Measurements from ENCODE around the gene PHLPP2. TPM values are rescaled to one million over a fixed set of nuclear protein-coding genes. Genes with fewer than 3 reads are reported as not detected.

Gene PHLPP2
- total and polyA plus RNA-seq, 10 of the 15 experiments (the other 5 are each of a cell fraction or from before 2014, with no cell fraction given) = 1.0 to 13.2 (median 7.0) TPM

- ChIA-PET POLR2A (no interaction called here), SMC1A (ENCODE audit: uncharacterized antibody, unreplicated experiment) (no interaction called here), RAD21 (ENCODE audit: unreplicated experiment) (no interaction called here), CTCF (interaction anchor here (0.8 kb wide), 1 partner anchor 32 kb away, joined by 3 read pairs; no protein-coding TSS in a partner anchor)
- FAIRE-seq (no peak), DNase-seq (ENCODE audit: low read depth, low spot score) (no peak), ATAC-seq (no peak)
- intact Hi-C loops (cut with micrococcal nuclease; ENCODE audit: unreplicated experiment) = loop anchor here (10.0 kb wide), 2 partner anchors 65 to 275 kb away; no protein-coding TSS in a partner anchor
- H3K9ac ChIP-seq (ENCODE audit: control insufficient read depth, insufficient read depth, low read length) = no peak overlapping the region
- peaks cover 0 to 3% of the 10 kb centered on the region in 2 experiments; a peak in 1 of 4 replicates for H3K36me3 ChIP-seq (ENCODE audit: control insufficient read depth in 2 of 2, insufficient read depth in 2 of 2, low read length in 1 of 2)
- 60% methylated on average over 1 of the region's 1 CpG for WGBS (ENCODE audit: insufficient coverage, insufficient replicate concordance, low lambda C conversion rate, missing lambda C conversion rate)
- no peak overlapping the region for H3K4me3 ChIP-seq
- TF ChIP-seq HCFC1 (IDR thresholded peaks at IDR 0.05; ENCODE audit: low read length) (no peak), ELK1 (IDR thresholded peaks at IDR 0.05; ENCODE audit: low read depth, low read length) (no peak), RAD21 (IDR thresholded peaks at IDR 0.05; ENCODE audit: insufficient read depth, low read depth, low read length) (no peak), EGR1 (IDR thresholded peaks at IDR 0.05; ENCODE audit: borderline replicate concordance in 1 of 2, low read depth in 2 of 2, low read length in 2 of 2) (no peak), CHD1 (IDR thresholded peaks at IDR 0.05; ENCODE audit: low read depth, low read length) (no peak), PML (IDR thresholded peaks at IDR 0.05; ENCODE audit: low read length) (no peak), CHD4 (IDR thresholded peaks at IDR 0.05) (no peak), EED (IDR thresholded peaks at IDR 0.05; ENCODE audit: low read depth) (no peak), MXI1 (IDR thresholded peaks at IDR 0.05; ENCODE audit: low read depth, low read length) (no peak), JUNB (IDR thresholded peaks at IDR 0.05) (no peak), MTA2 (IDR thresholded peaks at IDR 0.05; ENCODE audit: low read depth) (no peak), NFYB (IDR thresholded peaks at IDR 0.05; ENCODE audit: insufficient read depth, low read depth, low read length) (no peak), POLR2AphosphoS5 (IDR thresholded peaks at IDR 0.05; ENCODE audit: low read length) (no peak), YBX1 (IDR thresholded peaks at IDR 0.05) (no peak), SIN3A (IDR thresholded peaks at IDR 0.05; ENCODE audit: low read depth, low read length) (no peak)
- TF ChIP-seq, protein P1, sequence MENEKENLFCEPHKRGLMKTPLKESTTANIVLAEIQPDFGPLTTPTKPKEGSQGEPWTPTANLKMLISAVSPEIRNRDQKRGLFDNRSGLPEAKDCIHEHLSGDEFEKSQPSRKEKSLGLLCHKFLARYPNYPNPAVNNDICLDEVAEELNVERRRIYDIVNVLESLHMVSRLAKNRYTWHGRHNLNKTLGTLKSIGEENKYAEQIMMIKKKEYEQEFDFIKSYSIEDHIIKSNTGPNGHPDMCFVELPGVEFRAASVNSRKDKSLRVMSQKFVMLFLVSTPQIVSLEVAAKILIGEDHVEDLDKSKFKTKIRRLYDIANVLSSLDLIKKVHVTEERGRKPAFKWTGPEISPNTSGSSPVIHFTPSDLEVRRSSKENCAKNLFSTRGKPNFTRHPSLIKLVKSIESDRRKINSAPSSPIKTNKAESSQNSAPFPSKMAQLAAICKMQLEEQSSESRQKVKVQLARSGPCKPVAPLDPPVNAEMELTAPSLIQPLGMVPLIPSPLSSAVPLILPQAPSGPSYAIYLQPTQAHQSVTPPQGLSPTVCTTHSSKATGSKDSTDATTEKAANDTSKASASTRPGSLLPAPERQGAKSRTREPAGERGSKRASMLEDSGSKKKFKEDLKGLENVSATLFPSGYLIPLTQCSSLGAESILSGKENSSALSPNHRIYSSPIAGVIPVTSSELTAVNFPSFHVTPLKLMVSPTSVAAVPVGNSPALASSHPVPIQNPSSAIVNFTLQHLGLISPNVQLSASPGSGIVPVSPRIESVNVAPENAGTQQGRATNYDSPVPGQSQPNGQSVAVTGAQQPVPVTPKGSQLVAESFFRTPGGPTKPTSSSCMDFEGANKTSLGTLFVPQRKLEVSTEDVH (IDR thresholded peaks at IDR 0.05; ENCODE audit: low read depth, partially characterized antibody) = no peak
- TF ChIP-seq, protein P2, sequence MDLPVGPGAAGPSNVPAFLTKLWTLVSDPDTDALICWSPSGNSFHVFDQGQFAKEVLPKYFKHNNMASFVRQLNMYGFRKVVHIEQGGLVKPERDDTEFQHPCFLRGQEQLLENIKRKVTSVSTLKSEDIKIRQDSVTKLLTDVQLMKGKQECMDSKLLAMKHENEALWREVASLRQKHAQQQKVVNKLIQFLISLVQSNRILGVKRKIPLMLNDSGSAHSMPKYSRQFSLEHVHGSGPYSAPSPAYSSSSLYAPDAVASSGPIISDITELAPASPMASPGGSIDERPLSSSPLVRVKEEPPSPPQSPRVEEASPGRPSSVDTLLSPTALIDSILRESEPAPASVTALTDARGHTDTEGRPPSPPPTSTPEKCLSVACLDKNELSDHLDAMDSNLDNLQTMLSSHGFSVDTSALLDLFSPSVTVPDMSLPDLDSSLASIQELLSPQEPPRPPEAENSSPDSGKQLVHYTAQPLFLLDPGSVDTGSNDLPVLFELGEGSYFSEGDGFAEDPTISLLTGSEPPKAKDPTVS (IDR thresholded peaks at IDR 0.05; ENCODE audit: low read depth, low read length) = no peak
- no peak overlapping the region for H3K27ac ChIP-seq (ENCODE audit: control insufficient read depth, insufficient read depth)
- no peaks in the 10 kb centered on the region for H3K4me1 ChIP-seq (ENCODE audit: control insufficient read depth, insufficient read depth, low read length)
- no peaks in the 10 kb centered on the region for H4K20me1 ChIP-seq (ENCODE audit: control insufficient read depth, insufficient read depth)
- H3K79me2 ChIP-seq (ENCODE audit: control insufficient read depth, insufficient read depth, low read length) = no peaks in the 10 kb centered on the region
- in situ Hi-C loops (cut with MboI) = no loop called here
- no peak overlapping the region for H3K4me2 ChIP-seq (ENCODE audit: control insufficient read depth, insufficient read depth)
- H3K9me3 ChIP-seq (replicated peaks; ENCODE audit: control insufficient read depth, insufficient read depth, low read length) = no peaks in the 10 kb centered on the region
- no peak overlapping the region for H2AFZ ChIP-seq (ENCODE audit: control insufficient read depth, low read depth, low read length)
- no TSS peak for BruUV-seq (replicated peaks)
- no peaks in the 10 kb centered on the region for H3K27me3 ChIP-seq (replicated peaks in 1 of 2; ENCODE audit: control insufficient read depth in 2 of 2, insufficient read depth in 2 of 2, low read length in 1 of 2)
These were observed 34.6 kb downstream of the PHLPP2 start for GRCh38 chr16:71689901-71690300.

All from GM12878 (cell line).